ENCODE data around the gene DLG4. TPM values are rescaled to one million over a fixed set of nuclear protein-coding genes. Genes with fewer than 3 reads are reported as not detected.

The DLG4 gene
- total and polyA plus RNA-seq, 2 experiments from 2014 or later, result 2.9 to 10.7 TPM

DNA sequence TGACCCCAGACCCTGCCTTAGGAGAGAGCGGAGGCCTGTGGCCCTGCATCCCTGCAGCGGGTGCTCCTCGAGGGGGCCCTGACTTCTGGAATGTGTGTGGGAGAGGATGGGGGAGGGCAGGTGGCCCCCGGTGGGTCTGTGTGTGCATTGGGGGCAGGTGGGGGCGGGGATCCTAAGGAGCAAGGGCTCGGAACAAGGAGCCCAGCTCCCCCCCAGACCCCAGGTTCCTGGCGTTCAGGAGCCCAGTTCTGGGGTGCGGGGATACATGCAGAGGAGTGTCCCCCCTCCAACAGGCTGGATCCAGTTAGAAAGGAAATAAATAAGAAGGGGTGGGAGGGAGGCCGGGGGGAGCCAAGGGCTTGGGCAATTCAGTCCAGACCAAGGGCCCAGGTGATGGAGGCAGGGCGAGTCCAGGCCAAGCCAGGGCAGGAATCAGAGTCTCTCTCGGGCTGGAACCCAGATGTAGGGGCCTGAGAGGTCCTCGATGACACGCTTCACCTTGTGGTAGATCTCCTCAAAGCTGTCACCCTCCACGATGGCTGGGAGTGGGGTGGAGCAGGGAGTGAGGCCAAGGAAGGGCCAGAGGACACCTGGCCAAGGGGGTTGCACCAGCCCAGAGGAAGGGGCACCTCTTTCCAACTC lies 29.2 kb downstream of the DLG4 start:
- TF ChIP-seq CTCF (IDR thresholded peaks at IDR 0.05; ENCODE audit: poor library complexity) (no peak), EZH2 (IDR thresholded peaks at IDR 0.05; ENCODE audit: borderline replicate concordance) (no peak), EZH2phosphoT487 (IDR thresholded peaks at IDR 0.05; ENCODE audit: low read depth, severe bottlenecking, unreplicated experiment) (no peak)
- WGBS (ENCODE audit: low lambda C conversion rate, missing lambda C conversion rate), result 96% methylated on average over 14 of the region's 14 CpGs
- no peak overlapping the region for H3K4me2 ChIP-seq
- no peaks in the 10 kb centered on the region for H3K9me2 ChIP-seq (replicated peaks; ENCODE audit: insufficient read depth)
- H3K36me3 ChIP-seq (replicated peaks; ENCODE audit: insufficient read depth, low read depth), result no peaks in the 10 kb centered on the region
- no peaks in the 10 kb centered on the region for H3K27me3 ChIP-seq
- no peak overlapping the region for H3K27ac ChIP-seq
- H3K9me3 ChIP-seq (ENCODE audit: low read depth), result no peaks in the 10 kb centered on the region
- DNase-seq (ENCODE audit: low spot score), result no peak
- H4K20me1 ChIP-seq (ENCODE audit: insufficient read depth, poor library complexity, severe bottlenecking), result no peaks in the 10 kb centered on the region
- no peaks in the 10 kb centered on the region for H3K79me2 ChIP-seq
- no peaks in the 10 kb centered on the region for H3K4me1 ChIP-seq (ENCODE audit: insufficient read depth)
- no peak overlapping the region for H3K4me3 ChIP-seq
- H2AFZ ChIP-seq, result no peak overlapping the region

GRCh38 chr17:7186241-7186640 lies 33.4 kb downstream of the DLG4 start:
- DNase-seq (ENCODE audit: low spot score), result no peak

GRCh38 chr17:7184647-7185046 lies 35.0 kb downstream of the DLG4 start:
- no peaks in the 10 kb centered on the region for H3K27me3 ChIP-seq
- H4K20me1 ChIP-seq (ENCODE audit: insufficient read depth, poor library complexity, severe bottlenecking), result no peaks in the 10 kb centered on the region
- DNase-seq (ENCODE audit: low spot score), result no peak
- no peaks in the 10 kb centered on the region for H3K79me2 ChIP-seq
- H3K36me3 ChIP-seq (replicated peaks; ENCODE audit: insufficient read depth, low read depth), result no peaks in the 10 kb centered on the region
- H3K9me3 ChIP-seq (ENCODE audit: low read depth), result no peaks in the 10 kb centered on the region
- no peak overlapping the region for H2AFZ ChIP-seq
- no peak overlapping the region for H3K4me2 ChIP-seq
- TF ChIP-seq CTCF (IDR thresholded peaks at IDR 0.05; ENCODE audit: poor library complexity), result no peak
- no peak for TF ChIP-seq EZH2 (IDR thresholded peaks at IDR 0.05; ENCODE audit: borderline replicate concordance)
- TF ChIP-seq EZH2phosphoT487 (IDR thresholded peaks at IDR 0.05; ENCODE audit: low read depth, severe bottlenecking, unreplicated experiment), result no peak
- no peak overlapping the region for H3K27ac ChIP-seq
- H3K4me3 ChIP-seq, result no peak overlapping the region
- H3K4me1 ChIP-seq (ENCODE audit: insufficient read depth), result no peaks in the 10 kb centered on the region
- 96% methylated on average over 6 of the region's 6 CpGs for WGBS (ENCODE audit: low lambda C conversion rate, missing lambda C conversion rate)
- H3K9me2 ChIP-seq (replicated peaks; ENCODE audit: insufficient read depth), result no peaks in the 10 kb centered on the region

More at GRCh38 chr17:7186241-7186640, 33.4 kb downstream of the DLG4 start:
- 80% methylated on average over 7 of the region's 7 CpGs for WGBS (ENCODE audit: low lambda C conversion rate, missing lambda C conversion rate)
- no peaks in the 10 kb centered on the region for H3K36me3 ChIP-seq (replicated peaks; ENCODE audit: insufficient read depth, low read depth)
- no peaks in the 10 kb centered on the region for H3K27me3 ChIP-seq
- peak; percentile 14 for TF ChIP-seq CTCF (IDR thresholded peaks at IDR 0.05; ENCODE audit: poor library complexity)
- no peak for TF ChIP-seq EZH2 (IDR thresholded peaks at IDR 0.05; ENCODE audit: borderline replicate concordance)
- TF ChIP-seq EZH2phosphoT487 (IDR thresholded peaks at IDR 0.05; ENCODE audit: low read depth, severe bottlenecking, unreplicated experiment), result no peak
- no peaks in the 10 kb centered on the region for H3K9me2 ChIP-seq (replicated peaks; ENCODE audit: insufficient read depth)
- H4K20me1 ChIP-seq (ENCODE audit: insufficient read depth, poor library complexity, severe bottlenecking), result no peaks in the 10 kb centered on the region
- no peaks in the 10 kb centered on the region for H3K9me3 ChIP-seq (ENCODE audit: low read depth)
- no peak overlapping the region for H3K4me3 ChIP-seq
- no peak overlapping the region for H3K4me2 ChIP-seq
- H3K27ac ChIP-seq, result no peak overlapping the region
- H3K79me2 ChIP-seq, result no peaks in the 10 kb centered on the region
- H3K4me1 ChIP-seq (ENCODE audit: insufficient read depth), result no peaks in the 10 kb centered on the region
- H2AFZ ChIP-seq, result no peak overlapping the region

Measured in hepatocyte (in vitro differentiated cells).